Measurements from ENCODE around the gene TFB2M.

- TF ChIP-seq CTCF (IDR thresholded peaks at IDR 0.05) (no peak), ZFX (IDR thresholded peaks at IDR 0.05; ENCODE audit: borderline replicate concordance) (no peak)
These were observed 43.6 kb upstream of the TFB2M start for GRCh38 chr1:246609632-246610031.

Data from 22Rv1 (cell line).